DND-41 (cell line): ENCODE data around the gene DGKQ.
A peak's percentile ranks its signal among the peaks of the same experiment; 100 is the strongest.
"Not testable (repeated sequence)": the region's sequence is repeated elsewhere in the genome, so short reads cannot be mapped to it uniquely, and the experiment has no call there.

Experiments used
- ATAC-seq: fragments of 200-7000 bp; cut with Tn5 transposase; 3 replicates; pipeline ENCODE4 v1.9.1; 2021; ENCODE audit warnings: low read depth; ENCODE audit not compliant: insufficient read depth
- DNase-seq: peaks from one replicate; pipeline ENCODE4 v3.0.0-alpha.2; 2020
- H2AFZ ChIP-seq: 2 replicates; pipeline ENCODE4 v1.6.0; 2012; ENCODE audit warnings: low read depth, low read length
- H3K27ac ChIP-seq: 2 replicates; pipeline ENCODE4 v1.5.1; 2012; ENCODE audit warnings: low read length, inconsistent platforms
- H3K27me3 ChIP-seq: fragments of 200-600 bp; sonication (generic); 2 replicates; pipeline ENCODE4 v1.6.0; 2012; ENCODE audit warnings: low read length, mild to moderate bottlenecking, inconsistent platforms; ENCODE audit not compliant: insufficient read depth, poor library complexity
- H3K36me3 ChIP-seq: 2 replicates; pipeline ENCODE4 v1.5.1; 2012; ENCODE audit warnings: low read length, inconsistent platforms; ENCODE audit not compliant: insufficient read depth
- H3K4me1 ChIP-seq: 2 replicates; pipeline ENCODE4 v1.5.1; 2012; ENCODE audit warnings: mild to moderate bottlenecking, low read length; ENCODE audit not compliant: insufficient read depth
- H3K4me2 ChIP-seq: 2 replicates; pipeline ENCODE4 v1.6.0; 2012; ENCODE audit warnings: mild to moderate bottlenecking, moderate library complexity, low read length, inconsistent platforms; ENCODE audit not compliant: insufficient read depth
- H3K4me3 ChIP-seq, 2 experiments: fragments of 200-600 bp in 1 of 2; shearing (Covaris generic) in 1 of 2; 2 replicates each; pipeline ENCODE4 v1.5.1; 2012 to 2016; ENCODE audit warnings: inconsistent platforms in 2 of 2, low read length in 2 of 2, mild to moderate bottlenecking in 2 of 2, low read depth in 1 of 2, moderate library complexity in 1 of 2
- H3K79me2 ChIP-seq: 2 replicates; pipeline ENCODE4 v1.6.0; 2012; ENCODE audit warnings: low read length, inconsistent platforms; ENCODE audit not compliant: insufficient read depth
- H3K9ac ChIP-seq: 2 replicates; pipeline ENCODE4 v1.6.0; 2012; ENCODE audit warnings: low read depth, mild to moderate bottlenecking, inconsistent platforms, low read length, moderate library complexity
- H3K9me3 ChIP-seq: 2 replicates; pipeline ENCODE4 v1.5.1; 2012; ENCODE audit warnings: low read length, moderate library complexity, mild to moderate bottlenecking, inconsistent platforms; ENCODE audit not compliant: insufficient read depth, severe bottlenecking
- H4K20me1 ChIP-seq: 2 replicates; pipeline ENCODE4 v1.6.0; 2012; ENCODE audit warnings: low read length; ENCODE audit not compliant: insufficient read depth
- CTCF ChIP-seq: IDR thresholded peaks from 2 replicates; pipeline ENCODE4 v1.5.1; 2012; ENCODE audit warnings: borderline replicate concordance, low read length, moderate library complexity, mild to moderate bottlenecking; ENCODE audit not compliant: poor library complexity, severe bottlenecking; ENCODE audit errors: extremely low read depth
- EZH2 ChIP-seq: IDR thresholded peaks from 3 replicates; pipeline ENCODE4 v1.6.1; 2012; ENCODE audit warnings: borderline replicate concordance, low read depth, mild to moderate bottlenecking, moderate library complexity, low read length, inconsistent platforms; ENCODE audit not compliant: severe bottlenecking

DGKQ gene

GRCh38 chr4:929096-929765, 44.1 kb downstream of the DGKQ start:
- Histone ChIP-seq H3K36me3 (peaks cover 12% of the 10 kb centered on the region), H4K20me1 (peaks cover 57% of the 10 kb centered on the region), H3K27me3 (no peaks in the 10 kb centered on the region), H2AFZ (no peak overlapping the region), H3K27ac (no peak overlapping the region), H3K79me2 (peaks cover 86% of the 10 kb centered on the region), H3K4me1 (peaks cover 36% of the 10 kb centered on the region), H3K4me3 (no peak overlapping the region), H3K4me2 (peak overlapping the region; percentile 76; the same call in 1 of the 2 replicates), H3K9ac (no peak overlapping the region), H3K9me3 (no peaks in the 10 kb centered on the region)
- TF ChIP-seq EZH2 = no peak
- DNase-seq = no peak
- no peak for ATAC-seq

GRCh38 chr4:927566-927965, 45.8 kb downstream of the DGKQ start:
- H3K9ac ChIP-seq, H2AFZ ChIP-seq, H3K9me3 ChIP-seq, H3K4me3 ChIP-seq, H3K27me3 ChIP-seq, H3K4me2 ChIP-seq, ATAC-seq, H3K27ac ChIP-seq, DNase-seq: not testable (repeated sequence)
- Histone ChIP-seq H4K20me1 (peaks cover 72% of the 10 kb centered on the region), H3K79me2 (peaks cover 88% of the 10 kb centered on the region), H3K36me3 (peaks cover 17% of the 10 kb centered on the region), H3K4me1 (peaks cover 32% of the 10 kb centered on the region)

- peaks cover 42% of the 10 kb centered on the region for H3K4me1 ChIP-seq
- no peak for ATAC-seq
- H3K9me3 ChIP-seq = no peaks in the 10 kb centered on the region
- H3K4me2 ChIP-seq = no peak overlapping the region
- no peak overlapping the region for H3K27ac ChIP-seq
- no peak for DNase-seq
- no peak overlapping the region for H3K9ac ChIP-seq
- H3K36me3 ChIP-seq = peaks cover 12% of the 10 kb centered on the region
- no peak overlapping the region for H3K4me3 ChIP-seq
- H2AFZ ChIP-seq = no peak overlapping the region
- peaks cover 90% of the 10 kb centered on the region for H3K79me2 ChIP-seq
- H4K20me1 ChIP-seq = peaks cover 78% of the 10 kb centered on the region
- no peak for TF ChIP-seq CTCF
- TF ChIP-seq EZH2 = no peak
- no peaks in the 10 kb centered on the region for H3K27me3 ChIP-seq
Measured at GRCh38 chr4:926538-926937, 46.8 kb downstream of the DGKQ start.

- DNase-seq (no peak), ATAC-seq (no peak)
- Histone ChIP-seq H3K9me3 (no peaks in the 10 kb centered on the region), H3K27me3 (no peaks in the 10 kb centered on the region), H4K20me1 (peaks cover 77% of the 10 kb centered on the region), H3K4me2 (no peak overlapping the region), H3K36me3 (peaks cover 12% of the 10 kb centered on the region), H3K27ac (no peak overlapping the region), H3K79me2 (peaks cover 90% of the 10 kb centered on the region), H3K4me1 (peaks cover 43% of the 10 kb centered on the region), H3K9ac (no peak overlapping the region), H2AFZ (no peak overlapping the region), H3K4me3 (no peak overlapping the region)
- TF ChIP-seq EZH2 (no peak), CTCF (no peak)
Measured at GRCh38 chr4:925771-926500, 47.4 kb downstream of the DGKQ start.
